Measurements from ENCODE around the gene NDUFAF2.

DNA sequence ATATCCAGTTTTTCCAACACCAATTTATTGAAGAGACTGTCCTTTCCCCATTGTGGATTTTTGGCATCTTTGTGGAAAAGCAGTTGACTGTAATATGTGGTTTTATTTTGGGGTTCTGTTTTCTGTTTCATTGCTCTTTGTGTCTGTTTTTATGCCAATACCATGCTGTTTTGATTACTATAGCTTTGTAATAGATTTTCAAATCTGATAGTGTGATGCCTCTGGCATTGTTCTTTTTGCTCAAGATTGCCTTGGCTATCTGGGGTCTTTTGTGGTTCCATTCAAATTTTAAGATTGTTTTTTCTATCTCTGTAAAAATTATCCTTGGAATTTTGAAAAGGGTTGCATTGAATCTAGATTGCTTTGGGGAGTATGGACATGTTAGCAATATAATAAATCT lies 99.5 kb downstream of the NDUFAF2 start:
- TF ChIP-seq POLR2A (IDR thresholded peaks at IDR 0.05), result no peak
- TF ChIP-seq, protein P1, sequence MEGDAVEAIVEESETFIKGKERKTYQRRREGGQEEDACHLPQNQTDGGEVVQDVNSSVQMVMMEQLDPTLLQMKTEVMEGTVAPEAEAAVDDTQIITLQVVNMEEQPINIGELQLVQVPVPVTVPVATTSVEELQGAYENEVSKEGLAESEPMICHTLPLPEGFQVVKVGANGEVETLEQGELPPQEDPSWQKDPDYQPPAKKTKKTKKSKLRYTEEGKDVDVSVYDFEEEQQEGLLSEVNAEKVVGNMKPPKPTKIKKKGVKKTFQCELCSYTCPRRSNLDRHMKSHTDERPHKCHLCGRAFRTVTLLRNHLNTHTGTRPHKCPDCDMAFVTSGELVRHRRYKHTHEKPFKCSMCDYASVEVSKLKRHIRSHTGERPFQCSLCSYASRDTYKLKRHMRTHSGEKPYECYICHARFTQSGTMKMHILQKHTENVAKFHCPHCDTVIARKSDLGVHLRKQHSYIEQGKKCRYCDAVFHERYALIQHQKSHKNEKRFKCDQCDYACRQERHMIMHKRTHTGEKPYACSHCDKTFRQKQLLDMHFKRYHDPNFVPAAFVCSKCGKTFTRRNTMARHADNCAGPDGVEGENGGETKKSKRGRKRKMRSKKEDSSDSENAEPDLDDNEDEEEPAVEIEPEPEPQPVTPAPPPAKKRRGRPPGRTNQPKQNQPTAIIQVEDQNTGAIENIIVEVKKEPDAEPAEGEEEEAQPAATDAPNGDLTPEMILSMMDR (IDR thresholded peaks at IDR 0.05), result no peak
- no peak for TF ChIP-seq EP300 (IDR thresholded peaks at IDR 0.05)
